ENCODE data around the gene QTRT2. TPM values are rescaled to one million over a fixed set of nuclear protein-coding genes. Genes with fewer than 3 reads are reported as not detected.

Gene QTRT2
- polyA plus RNA-seq, 1 donor from 2014 or later = 16.3 TPM

DNA sequence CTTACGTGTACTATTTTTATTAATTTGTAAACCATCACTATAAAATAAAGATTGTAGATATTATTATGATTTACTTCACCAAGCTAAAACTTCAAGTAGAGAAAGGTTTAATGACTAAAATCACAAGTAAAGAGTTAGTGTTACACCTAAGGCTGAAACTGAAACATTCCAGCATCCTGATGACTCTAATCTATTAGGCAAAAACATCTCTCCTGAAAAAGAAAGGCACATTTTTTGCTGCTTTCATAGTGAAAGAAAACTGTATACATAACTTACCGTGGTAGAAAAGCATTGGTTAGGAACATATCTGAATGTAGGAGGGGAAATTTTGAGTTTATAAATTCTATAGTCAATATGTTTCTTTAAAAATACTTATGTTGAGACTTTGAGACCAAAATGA lies 35.6 kb upstream of the QTRT2 start:
- Histone ChIP-seq H3K27me3 (ENCODE audit: insufficient read depth, low read depth, low read length) (no peaks in the 10 kb centered on the region), H3K9ac (ENCODE audit: low read length) (no peak overlapping the region), H2AFZ (ENCODE audit: low read depth, low read length) (no peak overlapping the region), H3K79me2 (replicated peaks; ENCODE audit: insufficient read depth, low read length) (no peaks in the 10 kb centered on the region), H3K36me3 (ENCODE audit: insufficient read depth, low read length) (no peaks in the 10 kb centered on the region), H3K9me3 (ENCODE audit: low read length) (no peaks in the 10 kb centered on the region), H3K4me3 (ENCODE audit: low read length) (no peak overlapping the region), H3K27ac (ENCODE audit: low read length) (peak overlapping the region; percentile 76), H4K20me1 (ENCODE audit: insufficient read depth) (no peaks in the 10 kb centered on the region), H3K9me2 (ENCODE audit: insufficient read depth, low read length) (no peaks in the 10 kb centered on the region), H3F3A (ENCODE audit: insufficient read depth, low read length, poor library complexity, severe bottlenecking) (no peaks in the 10 kb centered on the region), H3K4me2 (ENCODE audit: low read length) (no peak overlapping the region)
- TF ChIP-seq, protein P1, sequence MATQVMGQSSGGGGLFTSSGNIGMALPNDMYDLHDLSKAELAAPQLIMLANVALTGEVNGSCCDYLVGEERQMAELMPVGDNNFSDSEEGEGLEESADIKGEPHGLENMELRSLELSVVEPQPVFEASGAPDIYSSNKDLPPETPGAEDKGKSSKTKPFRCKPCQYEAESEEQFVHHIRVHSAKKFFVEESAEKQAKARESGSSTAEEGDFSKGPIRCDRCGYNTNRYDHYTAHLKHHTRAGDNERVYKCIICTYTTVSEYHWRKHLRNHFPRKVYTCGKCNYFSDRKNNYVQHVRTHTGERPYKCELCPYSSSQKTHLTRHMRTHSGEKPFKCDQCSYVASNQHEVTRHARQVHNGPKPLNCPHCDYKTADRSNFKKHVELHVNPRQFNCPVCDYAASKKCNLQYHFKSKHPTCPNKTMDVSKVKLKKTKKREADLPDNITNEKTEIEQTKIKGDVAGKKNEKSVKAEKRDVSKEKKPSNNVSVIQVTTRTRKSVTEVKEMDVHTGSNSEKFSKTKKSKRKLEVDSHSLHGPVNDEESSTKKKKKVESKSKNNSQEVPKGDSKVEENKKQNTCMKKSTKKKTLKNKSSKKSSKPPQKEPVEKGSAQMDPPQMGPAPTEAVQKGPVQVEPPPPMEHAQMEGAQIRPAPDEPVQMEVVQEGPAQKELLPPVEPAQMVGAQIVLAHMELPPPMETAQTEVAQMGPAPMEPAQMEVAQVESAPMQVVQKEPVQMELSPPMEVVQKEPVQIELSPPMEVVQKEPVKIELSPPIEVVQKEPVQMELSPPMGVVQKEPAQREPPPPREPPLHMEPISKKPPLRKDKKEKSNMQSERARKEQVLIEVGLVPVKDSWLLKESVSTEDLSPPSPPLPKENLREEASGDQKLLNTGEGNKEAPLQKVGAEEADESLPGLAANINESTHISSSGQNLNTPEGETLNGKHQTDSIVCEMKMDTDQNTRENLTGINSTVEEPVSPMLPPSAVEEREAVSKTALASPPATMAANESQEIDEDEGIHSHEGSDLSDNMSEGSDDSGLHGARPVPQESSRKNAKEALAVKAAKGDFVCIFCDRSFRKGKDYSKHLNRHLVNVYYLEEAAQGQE (IDR thresholded peaks at IDR 0.05; ENCODE audit: borderline replicate concordance) = no peak
- no peak for TF ChIP-seq RAD21 (conservative IDR thresholded peaks at IDR 0.05)
- TF ChIP-seq MXI1 (conservative IDR thresholded peaks at IDR 0.05; ENCODE audit: poor library complexity, severe bottlenecking) = no peak
- TF ChIP-seq TAF1 (IDR thresholded peaks at IDR 0.05; ENCODE audit: low read depth) = no peak
- no peak for TF ChIP-seq EZH2 (IDR thresholded peaks at IDR 0.05; ENCODE audit: borderline replicate concordance, insufficient read depth, low read length, poor library complexity, severe bottlenecking)
- TF ChIP-seq SMC3 (conservative IDR thresholded peaks at IDR 0.05; ENCODE audit: poor library complexity) = no peak
- TF ChIP-seq EP300 (conservative IDR thresholded peaks at IDR 0.05; ENCODE audit: poor library complexity, severe bottlenecking) = no peak
- TF ChIP-seq POLR2AphosphoS5 (IDR thresholded peaks at IDR 0.05) = no peak
- no peak for TF ChIP-seq CTCF (IDR thresholded peaks at IDR 0.05; ENCODE audit: poor library complexity, severe bottlenecking)

DNA sequence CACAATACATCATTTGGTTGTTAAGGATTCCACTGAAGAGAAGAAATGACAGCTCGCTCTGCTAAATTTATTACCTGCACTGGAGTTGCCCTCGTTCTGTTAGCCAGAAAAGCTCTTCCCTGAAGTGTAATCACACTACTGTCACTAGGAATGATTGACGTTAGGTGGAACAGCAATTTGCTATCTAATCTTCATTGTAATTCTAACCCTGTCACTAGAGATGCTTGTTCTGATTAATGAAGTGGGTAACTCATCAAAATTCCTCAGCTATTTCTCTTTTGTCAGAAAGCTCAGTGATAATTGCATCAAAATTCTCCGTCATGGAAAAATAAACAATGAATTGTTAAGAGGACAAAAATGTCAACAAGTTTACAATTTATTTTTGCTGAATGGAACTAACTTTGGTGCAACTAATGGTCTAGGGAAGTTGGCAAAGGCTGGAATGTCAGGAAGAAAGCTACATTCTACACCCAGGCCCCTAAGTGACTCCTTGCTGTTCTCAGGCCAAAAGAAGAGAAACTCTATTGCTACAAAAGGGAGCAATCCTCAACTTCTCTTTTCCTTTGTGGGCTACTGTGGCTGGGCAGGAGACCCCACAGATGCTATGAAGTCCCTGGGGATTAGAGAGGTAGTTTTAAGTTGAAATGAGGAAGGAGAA lies 34.3 kb upstream of the QTRT2 start:
- no peak overlapping the region for H2AFZ ChIP-seq (ENCODE audit: low read depth, low read length)
- H3K27me3 ChIP-seq (ENCODE audit: insufficient read depth, low read depth, low read length) = no peaks in the 10 kb centered on the region
- no peak overlapping the region for H3K4me2 ChIP-seq (ENCODE audit: low read length)
- no peaks in the 10 kb centered on the region for H3K36me3 ChIP-seq (ENCODE audit: insufficient read depth, low read length)
- no peak overlapping the region for H3K9ac ChIP-seq (ENCODE audit: low read length)
- H4K20me1 ChIP-seq (ENCODE audit: insufficient read depth) = no peaks in the 10 kb centered on the region
- H3K79me2 ChIP-seq (replicated peaks; ENCODE audit: insufficient read depth, low read length) = no peaks in the 10 kb centered on the region
- TF ChIP-seq TAF1 (IDR thresholded peaks at IDR 0.05; ENCODE audit: low read depth) = no peak
- peak; percentile 91 for TF ChIP-seq EP300 (conservative IDR thresholded peaks at IDR 0.05; ENCODE audit: poor library complexity, severe bottlenecking)
- TF ChIP-seq, protein P1 (IDR thresholded peaks at IDR 0.05; ENCODE audit: borderline replicate concordance) = peak; percentile 9
- TF ChIP-seq POLR2AphosphoS5 (IDR thresholded peaks at IDR 0.05) = peak; percentile 60
- H3K9me2 ChIP-seq (ENCODE audit: insufficient read depth, low read length) = no peaks in the 10 kb centered on the region
- peak overlapping the region; percentile 76 for H3K27ac ChIP-seq (ENCODE audit: low read length)
- H3F3A ChIP-seq (ENCODE audit: insufficient read depth, low read length, poor library complexity, severe bottlenecking) = no peaks in the 10 kb centered on the region
- H3K9me3 ChIP-seq (ENCODE audit: low read length) = no peaks in the 10 kb centered on the region
- H3K4me3 ChIP-seq (ENCODE audit: low read length) = peak overlapping the region; percentile 19
